ENCODE data around the gene GABRP.
"Not testable (repeated sequence)": the region's sequence is repeated elsewhere in the genome, so short reads cannot be mapped to it uniquely, and the experiment has no call there.

The GABRP gene

DNA sequence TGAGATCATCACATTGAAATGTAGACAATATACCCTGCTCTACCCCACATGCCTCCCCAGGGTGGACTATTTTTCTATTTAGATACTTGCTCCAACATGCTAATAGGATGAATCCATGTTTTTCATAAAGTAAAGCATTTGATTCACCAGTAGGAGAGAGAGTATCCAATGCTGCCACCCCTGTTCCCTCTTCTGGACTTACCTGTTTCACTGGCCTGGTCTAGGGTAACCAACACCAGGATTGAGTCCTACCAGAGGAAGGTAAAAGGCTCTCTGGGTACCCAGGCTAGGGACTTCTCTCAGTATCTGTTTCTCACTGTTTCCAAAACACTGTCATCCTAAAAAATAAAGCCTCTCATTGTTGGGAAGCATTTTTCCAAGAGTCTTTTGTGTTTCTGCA lies 30.2 kb upstream of the GABRP start:
- ChIA-PET POLR2A (ENCODE audit: low non-redundant PET) (no interaction called here), CTCF (no interaction called here)
- no peak overlapping the region for H3K27ac ChIP-seq
- DNase-seq (ENCODE audit: low spot score): no peak
- TF ChIP-seq, protein P1, sequence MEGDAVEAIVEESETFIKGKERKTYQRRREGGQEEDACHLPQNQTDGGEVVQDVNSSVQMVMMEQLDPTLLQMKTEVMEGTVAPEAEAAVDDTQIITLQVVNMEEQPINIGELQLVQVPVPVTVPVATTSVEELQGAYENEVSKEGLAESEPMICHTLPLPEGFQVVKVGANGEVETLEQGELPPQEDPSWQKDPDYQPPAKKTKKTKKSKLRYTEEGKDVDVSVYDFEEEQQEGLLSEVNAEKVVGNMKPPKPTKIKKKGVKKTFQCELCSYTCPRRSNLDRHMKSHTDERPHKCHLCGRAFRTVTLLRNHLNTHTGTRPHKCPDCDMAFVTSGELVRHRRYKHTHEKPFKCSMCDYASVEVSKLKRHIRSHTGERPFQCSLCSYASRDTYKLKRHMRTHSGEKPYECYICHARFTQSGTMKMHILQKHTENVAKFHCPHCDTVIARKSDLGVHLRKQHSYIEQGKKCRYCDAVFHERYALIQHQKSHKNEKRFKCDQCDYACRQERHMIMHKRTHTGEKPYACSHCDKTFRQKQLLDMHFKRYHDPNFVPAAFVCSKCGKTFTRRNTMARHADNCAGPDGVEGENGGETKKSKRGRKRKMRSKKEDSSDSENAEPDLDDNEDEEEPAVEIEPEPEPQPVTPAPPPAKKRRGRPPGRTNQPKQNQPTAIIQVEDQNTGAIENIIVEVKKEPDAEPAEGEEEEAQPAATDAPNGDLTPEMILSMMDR (conservative IDR thresholded peaks at IDR 0.05; ENCODE audit: low read depth): no peak

DNA sequence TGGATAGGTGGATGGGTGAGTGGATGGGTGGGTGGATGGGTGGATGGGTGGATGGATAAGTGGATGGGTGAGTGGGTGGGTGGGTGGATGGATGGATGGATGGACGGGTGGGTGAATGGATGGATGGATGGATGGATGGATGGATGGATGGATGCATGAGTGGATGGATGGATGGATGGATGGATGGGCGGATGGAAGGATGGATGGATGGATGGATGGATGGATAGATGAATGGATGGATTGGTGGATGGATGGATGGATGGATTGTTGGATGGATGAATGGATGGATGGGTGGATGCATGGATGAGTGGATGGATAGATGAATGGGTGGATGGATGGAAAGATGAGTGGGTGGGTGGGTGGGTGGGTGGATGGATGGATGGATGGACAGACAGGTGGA lies 29.0 kb upstream of the GABRP start:
- POLR2A ChIA-PET (ENCODE audit: low non-redundant PET); DNase-seq (ENCODE audit: low spot score); H3K27ac ChIP-seq; CTCF ChIA-PET: not testable (repeated sequence)

DNA sequence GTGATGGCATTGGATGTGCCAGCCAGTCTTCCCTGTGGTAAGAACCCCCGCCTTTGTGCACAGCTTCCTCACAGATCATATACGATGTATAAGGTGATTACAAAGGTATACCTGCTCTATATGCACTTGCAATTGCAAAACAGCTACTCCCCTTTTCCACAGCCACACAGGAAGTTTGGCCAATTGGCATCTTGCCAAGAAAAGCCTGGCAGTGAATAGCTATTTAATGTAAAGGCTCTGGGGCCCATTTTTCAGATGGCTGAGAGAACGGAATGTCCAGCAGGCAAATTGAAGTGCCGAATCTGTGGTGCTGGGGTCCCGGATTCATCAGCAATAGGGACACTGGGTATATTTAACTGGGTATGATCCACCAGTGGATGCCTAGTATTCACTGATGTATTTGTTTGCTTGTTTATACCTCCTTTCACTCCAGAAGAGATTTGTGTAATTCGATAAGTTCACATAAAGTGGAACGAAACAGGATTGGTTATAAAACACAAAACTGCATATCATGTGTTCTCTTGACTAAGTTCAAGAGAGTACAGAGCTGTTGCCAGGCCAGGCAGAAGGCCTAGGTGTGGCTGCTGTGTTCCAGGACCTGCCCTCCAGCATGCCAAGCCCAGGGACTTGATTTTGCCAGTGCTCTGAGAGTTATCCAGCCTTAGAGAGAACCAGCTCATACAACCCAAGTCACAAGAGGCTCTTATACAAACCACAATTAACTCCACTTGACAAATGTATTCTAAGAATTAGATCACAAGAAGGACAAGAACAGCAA lies 27.7 kb upstream of the GABRP start:
- peak overlapping the region; percentile 51 for H3K27ac ChIP-seq
- POLR2A ChIA-PET (ENCODE audit: low non-redundant PET): no interaction called here

DNA sequence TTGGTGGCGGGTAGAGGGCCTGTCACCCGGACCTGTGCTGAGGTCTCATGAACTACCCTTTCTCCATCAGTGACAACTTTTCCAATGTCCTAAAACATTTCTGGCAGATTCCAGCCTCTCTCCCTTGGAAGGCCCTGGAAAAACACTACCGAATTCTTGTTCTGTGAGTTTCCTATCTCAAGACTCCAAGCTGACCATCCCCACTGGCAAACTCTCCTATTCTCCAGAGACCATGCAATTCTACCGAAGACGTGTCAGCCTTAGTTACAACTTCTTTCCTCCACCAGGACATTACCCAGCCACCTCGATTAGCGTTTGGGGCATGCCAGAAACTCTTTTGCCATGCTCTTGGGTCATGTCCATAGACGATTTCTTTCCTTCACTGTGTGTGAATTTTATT lies 26.8 kb upstream of the GABRP start:
- no peak overlapping the region for H3K27ac ChIP-seq
- TF ChIP-seq, protein P1 (conservative IDR thresholded peaks at IDR 0.05; ENCODE audit: low read depth): no peak
- ChIA-PET POLR2A (ENCODE audit: low non-redundant PET) (no interaction called here), CTCF (interaction anchor here (1.4 to 1.6 kb wide), 2 partner anchors 11 to 35 kb away, joined by 6 read pairs; no protein-coding TSS in a partner anchor)
- no peak for DNase-seq (ENCODE audit: low spot score)

More for the DNA sequence above, 27.7 kb upstream of the GABRP start:
- no peak for DNase-seq (ENCODE audit: low spot score)
- TF ChIP-seq, protein P1 (conservative IDR thresholded peaks at IDR 0.05; ENCODE audit: low read depth): no peak
- CTCF ChIA-PET: interaction anchor here (1.4 to 1.6 kb wide), 2 partner anchors 11 to 36 kb away, joined by 6 read pairs; no protein-coding TSS in a partner anchor

DNA sequence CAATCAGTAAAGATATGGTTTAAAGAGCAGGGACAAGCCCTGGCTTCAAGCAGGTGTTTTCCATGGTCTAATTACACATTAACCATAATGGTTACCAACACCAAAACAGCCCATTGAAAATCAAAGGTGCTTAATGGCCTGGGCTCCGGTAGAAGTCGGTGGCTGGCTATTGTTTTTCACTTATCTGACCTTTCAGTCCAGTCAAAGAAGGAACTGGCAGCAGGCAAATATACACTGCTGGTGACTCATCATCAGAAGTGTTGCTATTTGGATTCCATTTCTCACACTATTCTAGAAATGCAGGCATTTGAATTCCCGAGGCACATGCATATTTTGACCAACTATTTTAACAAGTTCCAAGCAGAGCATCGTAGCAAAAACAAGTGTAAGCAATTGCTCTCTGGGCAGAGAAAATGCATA lies 26.3 kb upstream of the GABRP start:
- POLR2A ChIA-PET (ENCODE audit: low non-redundant PET): no interaction called here
- no peak for DNase-seq (ENCODE audit: low spot score)
- no peak overlapping the region for H3K27ac ChIP-seq
- CTCF ChIA-PET: no interaction called here
- TF ChIP-seq, protein P1 (conservative IDR thresholded peaks at IDR 0.05; ENCODE audit: low read depth): no peak

DNA sequence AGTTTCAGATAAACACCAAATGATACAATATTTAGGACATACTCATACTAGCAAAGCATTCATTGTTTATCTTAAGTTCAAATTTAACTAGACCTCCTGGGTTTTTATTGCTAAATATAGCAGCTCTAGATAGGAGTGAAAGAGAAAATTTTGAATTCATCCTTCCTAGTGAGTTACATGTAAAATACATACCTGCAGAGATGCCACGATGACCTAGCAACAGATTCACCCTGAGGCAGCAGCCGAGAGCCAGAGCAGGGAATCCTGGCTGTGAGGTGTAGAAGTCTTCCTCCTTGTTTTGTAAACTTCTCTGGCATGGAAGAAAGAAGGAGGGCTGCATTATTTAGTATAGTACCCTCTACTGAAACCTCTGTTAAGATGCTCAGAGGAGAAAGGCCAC lies 25.9 kb upstream of the GABRP start:
- H3K27ac ChIP-seq: no peak overlapping the region
- ChIA-PET CTCF (no interaction called here), POLR2A (ENCODE audit: low non-redundant PET) (no interaction called here)
- TF ChIP-seq, protein P1 (conservative IDR thresholded peaks at IDR 0.05; ENCODE audit: low read depth): no peak
- DNase-seq (ENCODE audit: low spot score): no peak

DNA sequence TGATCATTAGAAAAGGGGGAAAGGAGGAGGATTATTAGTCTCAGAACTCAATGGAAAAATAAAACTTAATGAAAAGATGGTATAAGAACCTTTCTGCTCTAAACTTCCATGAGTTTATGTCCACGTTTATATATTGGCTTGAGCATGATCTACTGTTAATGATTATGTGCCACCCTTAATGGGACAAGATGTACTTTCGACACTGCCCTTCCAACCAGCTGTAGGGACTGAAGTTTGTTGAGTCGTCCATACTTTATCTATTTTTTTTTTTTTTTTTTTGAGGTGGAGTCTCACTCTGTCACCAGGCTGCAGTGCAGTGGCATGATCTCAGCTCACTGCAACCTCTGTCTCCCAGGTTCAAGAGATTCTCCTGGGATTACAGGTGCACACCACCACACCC lies 25.0 kb upstream of the GABRP start:
- POLR2A ChIA-PET (ENCODE audit: low non-redundant PET): interaction anchor here (0.7 kb wide), 1 partner anchor 8 kb away, joined by 4 read pairs; no protein-coding TSS in a partner anchor
- no peak overlapping the region for H3K27ac ChIP-seq
- no peak for DNase-seq (ENCODE audit: low spot score)
- CTCF ChIA-PET: no interaction called here
- TF ChIP-seq, protein P1 (conservative IDR thresholded peaks at IDR 0.05; ENCODE audit: low read depth): no peak
